H1 (cell line): ENCODE results near the gene CAMSAP1. TPM values are rescaled to one million over a fixed set of nuclear protein-coding genes. Genes with fewer than 3 reads are reported as not detected.

ENCODE experiments used
- CTCF ChIA-PET: fragments of 300-600 bp; sonication (Branson Sonifier 250); formaldehyde crosslinking; loops from one replicate; lab custom pipeline; 2021; ENCODE audit not compliant: partially characterized antibody; lab: Charles Lee
- POLR2A ChIA-PET: fragments of 300-600 bp; sonication (Branson Sonifier 250); formaldehyde crosslinking; loops from one replicate; lab custom pipeline; 2021; ENCODE audit warnings: inconsistent platforms; ENCODE audit not compliant: partially characterized antibody; lab: Charles Lee
- DNase-seq, 2 experiments: peaks; one replicate each; pipeline versions ENCODE4 v3.0.0 to v3.0.0-alpha.2; 2010 to 2022; ENCODE audit warnings: low spot score in 2 of 2, low read depth in 1 of 2, mixed read lengths in 1 of 2
- FAIRE-seq: peaks from 2 replicates; lab custom pipeline; 2011; peaks lifted over from hg19 to GRCh38; lab: Jason Lieb, UNC
- H2AFZ ChIP-seq: 2 replicates; pipeline ENCODE4 v1.8.1; 2012; ENCODE audit warnings: low read length, inconsistent platforms
- H2AK5ac ChIP-seq: 2 replicates; pipeline ENCODE4 v1.6.1; 2013; ENCODE audit warnings: low read depth, low read length
- H2BK120ac ChIP-seq: replicated peaks from 2 replicates; pipeline ENCODE3; 2013; ENCODE audit warnings: low read depth, low read length, inconsistent platforms
- H2BK12ac ChIP-seq: 2 replicates; pipeline ENCODE4 v1.6.1; 2013; ENCODE audit warnings: low read depth, low read length
- H2BK15ac ChIP-seq: 2 replicates; pipeline ENCODE4 v1.6.1; 2013; ENCODE audit warnings: low read length
- H2BK20ac ChIP-seq: 2 replicates; pipeline ENCODE4 v1.6.1; 2013; ENCODE audit warnings: low read length
- H2BK5ac ChIP-seq: 2 replicates; pipeline ENCODE4 v1.6.1; 2013; ENCODE audit warnings: low read depth, low read length
- H3K14ac ChIP-seq: 2 replicates; pipeline ENCODE4 v1.6.1; 2013; ENCODE audit warnings: inconsistent platforms; ENCODE audit not compliant: insufficient read length
- H3K18ac ChIP-seq: 2 replicates; pipeline ENCODE4 v1.6.1; 2013; ENCODE audit warnings: low read length; ENCODE audit errors: extremely low read depth
- H3K23ac ChIP-seq: 2 replicates; pipeline ENCODE4 v1.6.1; 2013; ENCODE audit warnings: inconsistent platforms; ENCODE audit not compliant: insufficient read length
- H3K23me2 ChIP-seq: 2 replicates; pipeline ENCODE4 v1.6.1; 2013; ENCODE audit warnings: low read depth, low read length
- H3K27ac ChIP-seq: 2 replicates; pipeline ENCODE4 v1.6.1; 2011; ENCODE audit warnings: low read depth, low read length, inconsistent platforms
- H3K27me3 ChIP-seq, 4 experiments: replicated peaks in 1 of 4; 1 replicate in 1 of 4; 2 replicates in 3 of 4; pipeline versions ENCODE4 v1.6.1 to v1.8.1; 2011 to 2013; ENCODE audit warnings: low read length in 3 of 4, mild to moderate bottlenecking in 3 of 4, inconsistent platforms in 2 of 4, mixed read lengths in 2 of 4, moderate library complexity in 1 of 4; ENCODE audit not compliant: control insufficient read depth in 3 of 4, insufficient read depth in 3 of 4; ENCODE audit errors: extremely low read depth in 1 of 4
- H3K36me3 ChIP-seq, 4 experiments: 2 replicates each; pipeline versions ENCODE4 v1.6.1 to v1.8.1; 2011 to 2013; ENCODE audit warnings: mild to moderate bottlenecking in 4 of 4, low read length in 3 of 4, moderate library complexity in 2 of 4, control low read depth in 1 of 4, inconsistent platforms in 1 of 4; ENCODE audit not compliant: insufficient read depth in 4 of 4, control insufficient read depth in 2 of 4
- H3K4ac ChIP-seq: replicated peaks from 2 replicates; pipeline ENCODE3; 2013; ENCODE audit warnings: low read length, low read depth, mixed read lengths, inconsistent platforms; ENCODE audit not compliant: insufficient read length
- H3K4me1 ChIP-seq, 4 experiments: replicated peaks in 1 of 4; 1 replicate in 1 of 4; 2 replicates in 3 of 4; pipeline versions ENCODE4 v1.6.1 to v1.8.1; 2011 to 2013; ENCODE audit warnings: low read length in 3 of 4, inconsistent platforms in 2 of 4, mixed read lengths in 1 of 4; ENCODE audit not compliant: insufficient read depth in 4 of 4, control insufficient read depth in 3 of 4
- H3K4me2 ChIP-seq, 2 experiments: 2 replicates each; pipeline versions ENCODE4 v1.6.1 to v1.8.1; 2011 to 2013; ENCODE audit warnings: low read depth in 2 of 2, low read length in 2 of 2, control low read depth in 1 of 2, inconsistent platforms in 1 of 2, mild to moderate bottlenecking in 1 of 2; ENCODE audit not compliant: insufficient read depth in 1 of 2
- H3K4me3 ChIP-seq, 4 experiments: fragments of 200-600, 300-600 bp in 1 of 4; sonication (generic), shearing (Covaris generic), sonication (Bioruptor Twin) in 1 of 4; 2 replicates each; pipeline versions ENCODE4 v1.5.1 to v1.8.1; 2011 to 2016; ENCODE audit warnings: low read length in 4 of 4, low read depth in 3 of 4, control low read depth in 2 of 4, inconsistent platforms in 2 of 4, mild to moderate bottlenecking in 2 of 4, mixed read lengths in 1 of 4, moderate library complexity in 1 of 4; ENCODE audit not compliant: insufficient read depth in 2 of 4; ENCODE audit errors: extremely low read depth in 1 of 4
- H3K56ac ChIP-seq: replicated peaks from 2 replicates; pipeline ENCODE3; 2013; ENCODE audit warnings: low read depth, mild to moderate bottlenecking, mixed read lengths, low read length, inconsistent platforms; ENCODE audit not compliant: insufficient read length
- H3K79me1 ChIP-seq: 2 replicates; pipeline ENCODE4 v1.6.1; 2013; ENCODE audit warnings: low read depth, low read length, control low read depth
- H3K79me2 ChIP-seq, 2 experiments: 2 replicates each; pipeline versions ENCODE4 v1.6.1 to v1.8.1; 2012 to 2013; ENCODE audit warnings: low read length in 2 of 2, mild to moderate bottlenecking in 2 of 2, inconsistent platforms in 1 of 2; ENCODE audit not compliant: insufficient read depth in 2 of 2, control insufficient read depth in 1 of 2
- H3K9ac ChIP-seq, 4 experiments: replicated peaks in 1 of 4; 1 replicate in 1 of 4; 2 replicates in 3 of 4; pipeline versions ENCODE4 v1.6.1 to v1.8.1; 2011 to 2013; ENCODE audit warnings: low read depth in 3 of 4, low read length in 3 of 4, control low read depth in 2 of 4, mild to moderate bottlenecking in 2 of 4, moderate library complexity in 2 of 4, inconsistent platforms in 1 of 4; ENCODE audit errors: extremely low read depth in 1 of 4
- H3K9me3 ChIP-seq, 2 experiments: 2 replicates each; pipeline versions ENCODE4 v1.6.1 to v1.8.1; 2012 to 2013; ENCODE audit warnings: mild to moderate bottlenecking in 2 of 2, moderate library complexity in 2 of 2, control low read depth in 1 of 2, inconsistent platforms in 1 of 2, low read depth in 1 of 2, low read length in 1 of 2, mixed read lengths in 1 of 2; ENCODE audit not compliant: insufficient read depth in 2 of 2
- H4K20me1 ChIP-seq, 2 experiments: replicated peaks in 1 of 2; 2 replicates each; pipeline versions ENCODE3 to v1.8.1; 2011 to 2013; ENCODE audit warnings: inconsistent platforms in 2 of 2, low read length in 2 of 2, mild to moderate bottlenecking in 1 of 2; ENCODE audit not compliant: insufficient read depth in 2 of 2, control insufficient read depth in 1 of 2
- H4K5ac ChIP-seq: 2 replicates; pipeline ENCODE4 v1.6.1; 2013; ENCODE audit warnings: low read length, low read depth, mixed read lengths, inconsistent platforms; ENCODE audit not compliant: insufficient read length
- H4K8ac ChIP-seq: 2 replicates; pipeline ENCODE4 v1.8.0; 2013; ENCODE audit warnings: mild to moderate bottlenecking, moderate library complexity, low read length, inconsistent platforms; ENCODE audit not compliant: insufficient read depth; ENCODE audit errors: extremely low read depth
- H4K91ac ChIP-seq: replicated peaks from 2 replicates; pipeline ENCODE3; 2013; ENCODE audit warnings: low read length, mixed read lengths, inconsistent platforms; ENCODE audit not compliant: insufficient read length
- ASH2L ChIP-seq: fragments of 200-600, 300-600 bp; sonication (generic); IDR thresholded peaks from one replicate; pipeline ENCODE4 v1.7.1; 2017; ENCODE audit warnings: low read length
- CEBPB ChIP-seq: IDR thresholded peaks from 2 replicates; pipeline ENCODE4 v1.6.1; 2012; ENCODE audit warnings: low read depth, low read length
- CHD2 ChIP-seq: IDR thresholded peaks from 2 replicates; pipeline ENCODE4 v1.6.1; 2012; ENCODE audit warnings: low read length, improper control_type of control experiment
- KDM5A ChIP-seq: fragments of 200-600 bp; IDR thresholded peaks from 2 replicates; pipeline ENCODE4 v1.7.1; 2012; ENCODE audit warnings: mild to moderate bottlenecking, low read length, inconsistent platforms, mixed read lengths
- SIN3A ChIP-seq, 2 experiments: IDR thresholded peaks in 1 of 2; conservative IDR thresholded peaks in 1 of 2; 2 replicates each; pipeline ENCODE4 v1.6.1; 2011 to 2012; ENCODE audit warnings: low read length in 2 of 2, improper control_type of control experiment in 1 of 2, low read depth in 1 of 2, mild to moderate bottlenecking in 1 of 2
- SUZ12 ChIP-seq: fragments of 200-600 bp; sonication (generic); IDR thresholded peaks from 2 replicates; pipeline ENCODE4 v1.6.1; 2012; ENCODE audit warnings: mild to moderate bottlenecking, inconsistent platforms, low read length, moderate library complexity, mixed read lengths
- YY1 ChIP-seq: IDR thresholded peaks from 2 replicates; pipeline ENCODE4 v1.6.1; 2011; ENCODE audit warnings: low read depth, mild to moderate bottlenecking, low read length
- WGBS, 2 experiments: shearing (Covaris generic) in 1 of 2; methylation state at CpG; one replicate each; pipeline versions ENCODE4 v1.1.6 to v1.1.7; 2013 to 2015; ENCODE audit warnings: low lambda C conversion rate in 2 of 2, mixed read lengths in 2 of 2, inconsistent platforms in 1 of 2, low coverage in 1 of 2, missing lambda C conversion rate in 1 of 2; ENCODE audit not compliant: insufficient replicate concordance in 2 of 2, insufficient coverage in 1 of 2, insufficient read length in 1 of 2; ENCODE audit errors: extremely low coverage in 1 of 2, missing lambda C conversion rate in 1 of 2; 5-methylcytosine and 5-hydroxymethylcytosine counted together
- polyA plus RNA-seq, 7 experiments: library from polyadenylated mRNA; depleted of rRNA in 3 of 7; stranded (reverse) in 5 of 7; unstranded in 2 of 7; fragments of >200 nt in 5 of 7; fragments of 200-250 nt in 2 of 7; gene quantifications; 1 replicate in 5 of 7; 2 replicates in 1 of 7; 4 replicates in 1 of 7; pipeline versions ENCODE4 v1.2.1 to v1.2.3, GENCODE V29; 2011 to 2013; ENCODE audit warnings: missing spikeins in 2 of 7, mixed read lengths in 2 of 7
- total RNA-seq: library from RNA; stranded (reverse); fragmentation: NEBNext Ultra II Directional; extraction: Animal tissue kit (Norgen Biotek cat#: 25700); gene quantifications from 2 replicates; pipeline ENCODE4 v1.2.1, GENCODE V29; 2021
- TF ChIP-seq, protein P1 (sequence below): IDR thresholded peaks from 2 replicates; pipeline ENCODE4 v1.6.1; 2012; ENCODE audit warnings: low read length, inconsistent platforms

The CAMSAP1 gene
- total and polyA plus RNA-seq, 2 of the 8 experiments (the other 6 are each of a cell fraction or from before 2014, with no cell fraction given): 13.4 to 44.0 TPM

DNA sequence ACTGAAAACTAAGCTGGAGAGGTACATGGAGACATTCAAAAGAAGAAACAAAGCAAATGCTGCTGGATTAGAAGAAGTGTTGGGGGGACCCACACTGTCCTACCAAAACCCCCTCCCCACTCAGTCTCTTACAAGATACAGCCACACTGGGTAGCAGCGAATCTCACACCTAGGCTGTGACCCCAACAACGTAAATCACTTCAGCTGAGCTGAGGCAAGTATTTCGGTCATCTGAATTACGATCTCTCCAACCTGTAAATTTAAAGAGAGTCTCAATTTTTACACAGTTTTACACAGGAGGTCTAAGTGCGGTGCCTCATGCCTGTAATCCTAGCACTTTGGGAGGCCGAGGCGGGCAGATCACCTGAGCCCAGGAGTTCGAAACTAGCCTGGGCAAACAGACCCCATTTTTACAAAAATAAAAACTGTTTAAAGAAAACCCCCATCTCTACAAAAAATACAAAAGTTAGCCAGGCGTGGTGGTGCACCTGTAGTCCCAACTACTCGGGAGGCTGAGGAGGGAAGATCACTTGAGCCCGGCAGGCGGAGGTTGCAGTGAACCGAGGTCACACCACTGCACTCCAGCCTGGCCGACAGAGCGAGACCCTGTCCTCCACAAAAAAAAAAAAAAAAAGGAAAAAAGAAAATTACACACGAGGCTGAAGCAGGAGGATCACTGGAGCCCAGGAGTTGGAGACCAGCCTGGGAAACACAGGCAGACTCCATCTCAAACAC, 3.4 kb downstream of the CAMSAP1 start:
- Histone ChIP-seq H3K9ac (no peak overlapping the region), H2BK12ac (no peak overlapping the region), H3K36me3 (peaks cover 0 to 5% (median 0%) of the 10 kb centered on the region in 4 experiments; a peak in 2 of 8 replicates), H2BK5ac (no peak overlapping the region), H4K91ac (no peak overlapping the region), H3K14ac (no peak overlapping the region), H4K8ac (no peak overlapping the region), H3K4me3 (peak overlapping the region in 1 of 4 experiments; percentile 14; a peak in 2 of 8 replicates), H3K4ac (no peak overlapping the region), H4K5ac (no peak overlapping the region), H3K4me2 (peak overlapping the region in 1 of 2 experiments; percentile 68; a peak in 2 of 4 replicates), H3K23ac (no peak overlapping the region), H3K56ac (no peak overlapping the region), H3K27ac (no peak overlapping the region), H3K23me2 (peaks cover 3% of the 10 kb centered on the region), H3K18ac (peak overlapping the region; percentile 71; the same call in 1 of the 2 replicates), H3K4me1 (peaks cover 13 to 15% (median 13%) of the 10 kb centered on the region in 4 experiments), H2AFZ (no peak overlapping the region), H4K20me1 (peaks cover 14 to 29% of the 10 kb centered on the region in 2 experiments), H2AK5ac (no peak overlapping the region), H2BK120ac (no peak overlapping the region), H3K79me2 (peaks cover 63 to 80% of the 10 kb centered on the region in 2 experiments), H2BK20ac (no peak overlapping the region), H3K27me3 (peaks cover 0 to 3% (median 1%) of the 10 kb centered on the region in 4 experiments; a peak in 3 of 7 replicates), H3K79me1 (peaks cover 20% of the 10 kb centered on the region), H2BK15ac (peak overlapping the region; percentile 31; the same call in 1 of the 2 replicates), H3K9me3 (no peaks in the 10 kb centered on the region; a peak in 1 of 4 replicates)
- POLR2A ChIA-PET: no interaction called here
- CTCF ChIA-PET: interaction anchor here (0.6 to 1.6 kb wide), 3 partner anchors 38 to 72 kb away, joined by 3 to 4 read pairs (median 4); no protein-coding TSS in a partner anchor
- FAIRE-seq: no peak
- DNase-seq: no peak
- TF ChIP-seq SIN3A (conservative IDR thresholded peaks at IDR 0.05 in 1 of 2, IDR thresholded peaks at IDR 0.05 in 1 of 2; ENCODE audit: low read depth in 1 of 2, low read length in 2 of 2) (no peak), CEBPB (no peak), YY1 (no peak), KDM5A (no peak), ASH2L (no peak), CHD2 (no peak), SUZ12 (no peak)
- TF ChIP-seq, protein P1, sequence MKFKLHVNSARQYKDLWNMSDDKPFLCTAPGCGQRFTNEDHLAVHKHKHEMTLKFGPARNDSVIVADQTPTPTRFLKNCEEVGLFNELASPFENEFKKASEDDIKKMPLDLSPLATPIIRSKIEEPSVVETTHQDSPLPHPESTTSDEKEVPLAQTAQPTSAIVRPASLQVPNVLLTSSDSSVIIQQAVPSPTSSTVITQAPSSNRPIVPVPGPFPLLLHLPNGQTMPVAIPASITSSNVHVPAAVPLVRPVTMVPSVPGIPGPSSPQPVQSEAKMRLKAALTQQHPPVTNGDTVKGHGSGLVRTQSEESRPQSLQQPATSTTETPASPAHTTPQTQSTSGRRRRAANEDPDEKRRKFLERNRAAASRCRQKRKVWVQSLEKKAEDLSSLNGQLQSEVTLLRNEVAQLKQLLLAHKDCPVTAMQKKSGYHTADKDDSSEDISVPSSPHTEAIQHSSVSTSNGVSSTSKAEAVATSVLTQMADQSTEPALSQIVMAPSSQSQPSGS: no peak
- 90% methylated on average over 11 of the region's 16 CpGs; no CpG with 5 or more reads in 1 of the 2 experiments for WGBS, 2 experiments
